Thoracic aorta (tissue), 2 donors: ENCODE measurements around the gene ABHD15. TPM values are rescaled to one million over a fixed set of nuclear protein-coding genes. Genes with fewer than 3 reads are reported as not detected.

Experiments used
- ATAC-seq: fragments of 150-250 bp; one replicate; pipeline ENCODE4 v1.8.0; 2017; ENCODE audit warnings: low read depth; ENCODE audit not compliant: insufficient number of reproducible peaks, low FRiP score
- DNase-seq: peaks from one replicate; pipeline ENCODE4 v3.0.0-alpha.2; 2020; ENCODE audit warnings: low spot score
- H3K27ac ChIP-seq, 2 donors: fragments of 200-600 bp; sonication (generic); 1 replicate in 1 of 2; 2 replicates in 1 of 2; pipeline ENCODE4 v1.5.1; 2016; ENCODE audit warnings: mild to moderate bottlenecking in 2 of 2, moderate library complexity in 2 of 2
- H3K27me3 ChIP-seq: fragments of 200-600 bp; sonication (generic); replicated peaks from 2 replicates; pipeline ENCODE4 v1.6.0; 2016; ENCODE audit warnings: mild to moderate bottlenecking; ENCODE audit not compliant: insufficient read depth
- H3K36me3 ChIP-seq: fragments of 200-600 bp; sonication (generic); one replicate; pipeline ENCODE4 v1.5.1; 2016
- H3K4me1 ChIP-seq, 2 donors: fragments of 200-600 bp; sonication (generic); 1 replicate in 1 of 2; 2 replicates in 1 of 2; pipeline versions ENCODE4 v1.5.1 to v1.6.0; 2016; ENCODE audit warnings: low read depth in 2 of 2, mild to moderate bottlenecking in 1 of 2; ENCODE audit not compliant: control insufficient read depth in 1 of 2
- H3K4me3 ChIP-seq: fragments of 200-600 bp; sonication (generic); 2 replicates; pipeline ENCODE4 v1.5.1; 2016; ENCODE audit warnings: mild to moderate bottlenecking
- H3K9me3 ChIP-seq: fragments of 200-600 bp; sonication (generic); 2 replicates; pipeline ENCODE4 v1.5.1; 2016
- CTCF ChIP-seq: fragments of 200-600 bp; sonication (generic); IDR thresholded peaks from one replicate; pipeline ENCODE4 v1.5.1; 2019; ENCODE audit warnings: antibody characterized with exemption
- total RNA-seq, 2 donors: library from RNA; depleted of rRNA; stranded (reverse); fragments of >200 nt; gene quantifications; one replicate each; pipeline versions ENCODE4 v1.1.0 to v1.2.3, GENCODE V29; 2016

Gene ABHD15
- total RNA-seq, 2 donors from 2014 or later = 11.3 to 24.0 TPM

GRCh38 chr17:29589524-29590410 is 22.9 kb upstream of the ABHD15 start, which contains the start of gene GIT1:
Gene GIT1 (minus strand): TSS chr17:29589648. CDS start chr17:29589378, 270 bp downstream.
- Histone ChIP-seq H3K36me3 (no peaks in the 10 kb centered on the region), H3K4me3 (peak within 1 kb of the TSS; percentile 79), H3K27ac (peak within 1 kb of the TSS; percentile 77 to 84), H3K4me1 (peaks cover 37 to 75% of the 10 kb centered on the region in 2 donors), H3K27me3 (no peaks in the 10 kb centered on the region), H3K9me3 (no peaks in the 10 kb centered on the region)
- ATAC-seq = peak; percentile 33
- no peak for TF ChIP-seq CTCF
- no peak for DNase-seq

GRCh38 chr17:29588562-29589411 is 21.9 kb upstream of the ABHD15 start:
- peak overlapping the region; percentile 78 for H3K4me3 ChIP-seq
- H3K9me3 ChIP-seq = no peaks in the 10 kb centered on the region
- H3K36me3 ChIP-seq = no peaks in the 10 kb centered on the region
- H3K27ac ChIP-seq = peak overlapping the region; percentile 57 to 77
- H3K27me3 ChIP-seq = no peaks in the 10 kb centered on the region
- DNase-seq (no peak), ATAC-seq (no peak)
- H3K4me1 ChIP-seq = peaks cover 33 to 73% of the 10 kb centered on the region in 2 donors
- no peak for TF ChIP-seq CTCF

- H3K36me3 ChIP-seq = no peaks in the 10 kb centered on the region
Measured at GRCh38 chr17:29588017-29588561, 21.3 kb upstream of the ABHD15 start.

GRCh38 chr17:29587591-29587990 is 20.8 kb upstream of the ABHD15 start:
- Histone ChIP-seq H3K27ac (no peak overlapping the region), H3K36me3 (no peaks in the 10 kb centered on the region), H3K4me3 (no peak overlapping the region), H3K9me3 (no peaks in the 10 kb centered on the region), H3K27me3 (no peaks in the 10 kb centered on the region), H3K4me1 (peaks cover 28 to 67% of the 10 kb centered on the region in 2 donors)
- TF ChIP-seq CTCF = no peak
- ATAC-seq (no peak), DNase-seq (no peak)

More at GRCh38 chr17:29588017-29588561, 21.3 kb upstream of the ABHD15 start:
- ATAC-seq = no peak
- Histone ChIP-seq H3K4me1 (peaks cover 31 to 70% of the 10 kb centered on the region in 2 donors), H3K27me3 (no peaks in the 10 kb centered on the region), H3K9me3 (no peaks in the 10 kb centered on the region), H3K27ac (peak overlapping the region; percentile 57 to 77), H3K4me3 (peak overlapping the region; percentile 78)
- TF ChIP-seq CTCF = no peak
- no peak for DNase-seq
